Memory B cell (primary cell): ENCODE results near the gene ZNF324B.
"Not testable (repeated sequence)": the region's sequence is repeated elsewhere in the genome, so short reads cannot be mapped to it uniquely, and the experiment has no call there.

Experiments used
- ATAC-seq: fragments of 150-1000 bp; cut with Tn5 transposase; 2 replicates; pipeline ENCODE4 v1.10.0; 2021; ENCODE audit warnings: low read depth, mild to moderate bottlenecking, moderate library complexity
- DNase-seq, 2 donors: peaks; one replicate each; pipeline ENCODE4 v3.0.0; 2022; ENCODE audit warnings: low spot score in 2 of 2
- H3K27ac Mint-ChIP-seq: one replicate; pipeline ENCODE4 v1.8.0; 2022; ENCODE audit warnings: mild to moderate bottlenecking, moderate library complexity, mixed read lengths
- H3K27me3 Mint-ChIP-seq: one replicate; pipeline ENCODE4 v1.8.0; 2022; ENCODE audit warnings: mixed read lengths
- H3K36me3 Mint-ChIP-seq: one replicate; pipeline ENCODE4 v1.8.0; 2022; ENCODE audit warnings: mild to moderate bottlenecking, mixed read lengths
- H3K4me1 Mint-ChIP-seq: one replicate; pipeline ENCODE4 v1.8.0; 2022; ENCODE audit warnings: mixed read lengths
- H3K4me3 Mint-ChIP-seq: one replicate; pipeline ENCODE4 v1.8.0; 2022; ENCODE audit warnings: mild to moderate bottlenecking, moderate library complexity, mixed read lengths
- H3K9me3 Mint-ChIP-seq: one replicate; pipeline ENCODE4 v1.8.0; 2022; ENCODE audit warnings: mixed read lengths

ZNF324B gene

DNA sequence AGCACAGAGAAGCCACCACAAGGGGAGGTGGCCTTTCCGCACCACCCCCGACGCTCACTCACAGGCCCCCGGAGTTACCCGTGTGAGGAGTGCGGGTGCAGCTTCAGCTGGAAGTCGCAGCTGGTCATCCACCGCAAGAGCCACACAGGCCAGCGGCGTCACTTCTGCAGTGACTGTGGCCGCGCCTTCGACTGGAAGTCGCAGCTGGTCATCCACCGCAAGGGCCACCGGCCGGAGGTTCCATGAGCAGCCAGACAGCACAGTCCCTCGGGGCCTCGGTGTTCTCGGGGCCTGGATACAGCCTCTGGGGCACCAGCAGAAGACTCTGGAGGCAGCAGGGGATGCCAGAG lies 29.0 kb downstream of the ZNF324B start:
- ATAC-seq (no peak), DNase-seq (no peak)
- no peak overlapping the region for H3K4me3 Mint-ChIP-seq
- no peaks in the 10 kb centered on the region for H3K27me3 Mint-ChIP-seq
- H3K27ac Mint-ChIP-seq = no peak overlapping the region
- peaks cover 7% of the 10 kb centered on the region for H3K36me3 Mint-ChIP-seq
- H3K4me1 Mint-ChIP-seq = peaks cover 10% of the 10 kb centered on the region
- no peaks in the 10 kb centered on the region for H3K9me3 Mint-ChIP-seq

DNA sequence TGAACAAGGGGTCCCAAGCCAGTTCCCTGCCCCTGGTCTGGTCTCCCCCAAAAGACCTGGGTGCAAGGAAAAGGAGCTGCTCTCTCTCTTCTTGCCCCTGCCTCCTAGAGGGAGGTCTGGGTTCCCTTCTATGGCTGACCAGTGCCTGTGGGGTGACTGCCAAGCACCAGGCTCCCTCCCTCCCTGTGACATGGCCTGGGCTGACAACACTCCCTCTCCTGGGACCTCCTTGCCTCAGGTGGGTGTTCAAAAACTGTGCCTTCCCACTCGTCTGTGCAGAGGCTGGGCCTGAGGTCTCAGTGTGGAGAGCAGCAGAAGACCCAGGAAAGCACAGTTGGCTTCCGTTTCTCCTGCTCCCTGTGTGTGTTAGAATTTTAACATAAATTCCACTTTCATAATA lies 29.4 kb downstream of the ZNF324B start:
- H3K27me3 Mint-ChIP-seq = no peaks in the 10 kb centered on the region
- H3K4me1 Mint-ChIP-seq = peaks cover 7% of the 10 kb centered on the region
- H3K36me3 Mint-ChIP-seq = peaks cover 7% of the 10 kb centered on the region
- H3K4me3 Mint-ChIP-seq = no peak overlapping the region
- no peak overlapping the region for H3K27ac Mint-ChIP-seq
- no peak for DNase-seq
- H3K9me3 Mint-ChIP-seq = no peaks in the 10 kb centered on the region
- no peak for ATAC-seq

DNA sequence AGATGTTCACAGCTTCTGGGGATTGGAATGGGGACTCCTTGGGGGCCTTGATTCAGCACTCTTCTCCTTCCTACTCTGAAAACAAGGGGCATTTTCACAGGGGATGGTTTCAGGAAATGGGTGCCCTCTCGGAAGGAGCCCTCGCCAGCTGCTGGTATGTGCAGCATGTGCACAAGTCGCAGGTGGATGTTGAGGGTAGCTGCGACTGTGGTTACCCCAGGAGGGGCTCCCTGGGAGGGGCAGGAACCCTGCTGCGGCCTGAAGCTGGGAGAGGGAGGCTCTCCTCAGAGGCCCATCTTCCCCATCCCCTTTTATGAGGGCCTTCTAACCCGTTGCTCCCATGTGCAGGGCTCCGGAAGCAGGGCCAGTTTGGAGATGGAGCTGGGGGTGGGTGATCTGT lies 30.9 kb downstream of the ZNF324B start:
- no peaks in the 10 kb centered on the region for H3K4me1 Mint-ChIP-seq
- H3K27me3 Mint-ChIP-seq = no peaks in the 10 kb centered on the region
- ATAC-seq (no peak), DNase-seq (no peak)
- H3K36me3 Mint-ChIP-seq = peaks cover 7% of the 10 kb centered on the region
- H3K9me3 Mint-ChIP-seq = no peaks in the 10 kb centered on the region
- H3K4me3 Mint-ChIP-seq = no peak overlapping the region
- peak overlapping the region; percentile 38 for H3K27ac Mint-ChIP-seq

DNA sequence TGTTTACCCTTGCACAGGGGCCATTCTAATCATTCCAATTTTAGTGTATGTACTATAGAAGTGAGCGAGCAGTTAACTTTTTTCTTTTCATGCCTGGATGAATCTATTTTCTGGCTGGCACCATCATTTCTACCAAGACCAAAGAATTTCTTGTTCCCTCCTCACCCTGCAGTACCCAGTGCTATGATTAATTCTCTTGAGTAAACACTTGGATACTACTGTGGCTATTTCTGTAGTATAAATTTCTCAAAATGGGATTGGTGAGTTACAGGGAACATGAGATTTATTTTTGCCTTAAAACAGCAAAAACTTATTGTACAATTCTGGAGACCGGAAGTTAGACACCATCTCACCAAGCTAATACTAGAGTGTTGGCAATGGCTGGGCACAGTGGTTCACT lies 32.4 kb downstream of the ZNF324B start:
- H3K9me3 Mint-ChIP-seq = no peaks in the 10 kb centered on the region
- DNase-seq (no peak), ATAC-seq (no peak)
- no peaks in the 10 kb centered on the region for H3K4me1 Mint-ChIP-seq
- H3K4me3 Mint-ChIP-seq = no peak overlapping the region
- H3K36me3 Mint-ChIP-seq = peaks cover 7% of the 10 kb centered on the region
- H3K27me3 Mint-ChIP-seq = no peaks in the 10 kb centered on the region
- no peak overlapping the region for H3K27ac Mint-ChIP-seq

DNA sequence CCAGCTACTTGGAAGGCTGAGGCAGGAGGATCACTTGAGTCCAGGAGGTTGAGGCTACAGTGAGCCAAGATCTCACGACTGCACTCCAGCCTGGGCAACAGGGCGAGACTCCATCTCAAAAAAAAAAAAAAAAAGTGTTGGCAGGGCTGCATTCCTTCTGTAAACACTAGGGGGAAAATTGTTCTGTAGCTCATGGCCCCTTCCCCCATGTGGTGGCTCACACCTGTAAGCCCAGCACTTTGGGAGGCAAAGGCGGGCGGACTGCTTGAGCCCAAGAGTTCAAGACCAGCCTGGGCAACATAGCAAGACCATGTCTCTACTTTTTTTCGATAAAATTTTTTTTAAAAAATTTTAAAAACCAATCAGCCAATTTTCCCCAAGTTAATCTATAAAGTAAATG lies 32.9 kb downstream of the ZNF324B start:
- DNase-seq, ATAC-seq, H3K9me3 Mint-ChIP-seq, H3K27ac Mint-ChIP-seq, H3K36me3 Mint-ChIP-seq, H3K27me3 Mint-ChIP-seq, H3K4me1 Mint-ChIP-seq, H3K4me3 Mint-ChIP-seq: not testable (repeated sequence)

DNA sequence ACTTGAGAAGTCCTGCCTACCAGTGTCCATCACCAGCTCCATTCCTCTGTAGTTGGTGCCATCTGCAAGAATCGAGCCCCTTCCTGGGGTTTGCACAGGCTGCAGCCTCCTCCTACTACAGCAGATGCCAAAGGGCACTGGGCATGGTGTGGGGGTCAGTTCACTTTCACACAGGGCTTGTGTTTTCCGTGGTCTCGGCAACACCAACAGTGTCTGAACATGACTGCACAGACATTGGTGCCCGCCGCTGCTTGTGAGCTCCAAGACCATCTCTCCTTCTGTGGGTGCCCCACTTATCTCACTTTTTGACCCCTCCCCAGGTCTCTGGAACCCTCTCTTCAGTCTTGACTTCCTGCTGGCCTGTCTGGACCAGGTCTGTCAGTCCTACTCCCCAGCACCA lies 40.0 kb downstream of the ZNF324B start:
- Mint-ChIP-seq H3K27me3 (no peaks in the 10 kb centered on the region), H3K9me3 (no peaks in the 10 kb centered on the region), H3K4me1 (no peaks in the 10 kb centered on the region), H3K4me3 (no peak overlapping the region), H3K27ac (no peak overlapping the region), H3K36me3 (peaks cover 3% of the 10 kb centered on the region)
- no peak for DNase-seq
- no peak for ATAC-seq

GRCh38 chr19:58492265-58492664 lies 40.8 kb downstream of the ZNF324B start:
- no peaks in the 10 kb centered on the region for H3K27me3 Mint-ChIP-seq
- no peak overlapping the region for H3K4me3 Mint-ChIP-seq
- peaks cover 3% of the 10 kb centered on the region for H3K36me3 Mint-ChIP-seq
- ATAC-seq (no peak), DNase-seq (no peak)
- no peaks in the 10 kb centered on the region for H3K9me3 Mint-ChIP-seq
- H3K4me1 Mint-ChIP-seq = no peaks in the 10 kb centered on the region
- no peak overlapping the region for H3K27ac Mint-ChIP-seq

- Mint-ChIP-seq H3K27me3 (no peaks in the 10 kb centered on the region), H3K9me3 (peaks cover 14% of the 10 kb centered on the region), H3K36me3 (peaks cover 3% of the 10 kb centered on the region), H3K27ac (no peak overlapping the region), H3K4me1 (peaks cover 15% of the 10 kb centered on the region), H3K4me3 (no peak overlapping the region)
- DNase-seq (no peak), ATAC-seq (no peak)
These were observed 46.3 kb downstream of the ZNF324B start for GRCh38 chr19:58497634-58498170.

GRCh38 chr19:58498316-58499020 lies 47.0 kb downstream of the ZNF324B start:
- peaks cover 15% of the 10 kb centered on the region for H3K4me1 Mint-ChIP-seq
- peaks cover 3% of the 10 kb centered on the region for H3K36me3 Mint-ChIP-seq
- H3K4me3 Mint-ChIP-seq = peak overlapping the region; percentile 91
- no peaks in the 10 kb centered on the region for H3K27me3 Mint-ChIP-seq
- peaks cover 16% of the 10 kb centered on the region for H3K9me3 Mint-ChIP-seq
- no peak for DNase-seq
- H3K27ac Mint-ChIP-seq = peak overlapping the region; percentile 92
- no peak for ATAC-seq

DNA sequence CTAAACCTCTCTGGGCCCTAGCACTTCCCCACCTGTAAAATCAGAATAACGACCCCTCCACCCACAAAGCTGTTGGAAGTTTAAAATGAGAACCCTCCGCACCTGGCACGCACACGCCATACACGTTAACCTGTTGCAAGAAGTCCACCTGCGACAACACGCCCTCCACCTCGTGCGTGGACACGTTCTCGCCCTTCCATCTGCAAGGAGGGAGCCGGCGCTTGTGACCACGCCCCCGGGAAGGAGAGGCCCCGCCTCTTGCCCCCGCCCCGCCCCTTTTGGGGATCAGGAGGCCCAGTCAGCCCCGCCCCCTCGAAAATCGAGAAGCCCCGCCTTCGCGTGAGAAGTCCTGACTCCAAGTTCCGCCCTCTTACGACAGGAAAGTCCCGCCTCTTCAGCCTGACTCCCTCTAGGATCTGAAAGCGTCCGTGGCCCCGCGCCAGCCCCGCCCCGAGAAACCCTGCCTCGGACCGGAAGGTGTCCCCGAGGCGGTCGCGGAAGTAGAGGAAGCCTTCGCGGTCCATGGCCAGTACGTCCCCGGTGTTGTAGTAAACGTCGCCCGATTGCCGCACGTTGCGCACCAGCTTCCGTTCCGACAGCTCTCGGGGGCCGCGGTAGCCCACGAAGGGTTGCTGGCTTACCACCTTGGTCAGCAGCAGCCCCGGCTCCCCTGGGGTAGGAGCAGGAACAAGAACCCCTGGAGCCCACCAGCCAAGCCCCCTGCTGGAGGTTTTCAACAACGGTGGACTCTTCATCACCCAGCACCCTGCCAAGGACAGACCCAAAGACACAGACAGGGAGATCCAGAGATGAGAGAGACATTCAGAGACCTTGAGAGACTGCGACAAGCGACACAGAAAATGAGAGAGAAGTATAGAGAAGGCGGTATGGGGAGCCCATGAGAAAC lies 47.9 kb downstream of the ZNF324B start:
- Mint-ChIP-seq H3K27me3 (no peaks in the 10 kb centered on the region), H3K4me3 (peak overlapping the region; percentile 91), H3K9me3 (peaks cover 16% of the 10 kb centered on the region), H3K36me3 (peaks cover 3% of the 10 kb centered on the region), H3K4me1 (peaks cover 15% of the 10 kb centered on the region), H3K27ac (peak overlapping the region; percentile 92)
- DNase-seq = peak; percentile 81 to 83
- peak; percentile 86 for ATAC-seq

- H3K4me3 Mint-ChIP-seq = no peak overlapping the region
- no peak for DNase-seq
- ATAC-seq = no peak
- H3K4me1 Mint-ChIP-seq = peaks cover 15% of the 10 kb centered on the region
- peaks cover 16% of the 10 kb centered on the region for H3K9me3 Mint-ChIP-seq
- H3K27me3 Mint-ChIP-seq = no peaks in the 10 kb centered on the region
- H3K27ac Mint-ChIP-seq = no peak overlapping the region
- H3K36me3 Mint-ChIP-seq = peaks cover 3% of the 10 kb centered on the region
These were observed 48.8 kb downstream of the ZNF324B start for GRCh38 chr19:58500242-58500641.
